HepG2 (cell line): ENCODE measurements around the gene KLC3. TPM values are rescaled to one million over a fixed set of nuclear protein-coding genes. Genes with fewer than 3 reads are reported as not detected.
A peak's percentile ranks its signal among the peaks of the same experiment; 100 is the strongest.

Source experiments
- ATAC-seq: fragments of 200-7000 bp; cut with Tn5 transposase; 3 replicates; pipeline ENCODE4 v1.9.1; 2020; ENCODE audit warnings: mild to moderate bottlenecking, moderate library complexity
- BruUV-seq: library from RNA; stranded (reverse); fragments of 400-500 nt; replicated peaks from 2 replicates; lab custom pipeline; 2021; lab: Mats Ljungman, UMichigan
- CTCF ChIA-PET: fragments of 300-600 bp; formaldehyde crosslinking; extraction: SDS; loops from one replicate; lab custom pipeline; 2021; ENCODE audit warnings: low total read pairs, inconsistent platforms, low intra/inter-chr PET ratio; lab: Yijun Ruan, JAX
- POLR2A ChIA-PET: fragments of 350-600 bp; sonication (Branson Sonifier 250); formaldehyde crosslinking; loops from one replicate; lab custom pipeline; 2020; ENCODE audit warnings: antibody characterized with exemption, inconsistent platforms; lab: Yijun Ruan, JAX
- DNase-seq: peaks from one replicate; pipeline ENCODE4 v3.0.0-alpha.2; 2015; ENCODE audit warnings: low spot score
- FAIRE-seq: peaks from 3 replicates; lab custom pipeline; 2011; peaks lifted over from hg19 to GRCh38; lab: Jason Lieb, UNC
- H2AFZ ChIP-seq: one replicate; pipeline ENCODE4 v1.6.1; 2011; ENCODE audit warnings: low read length, inconsistent platforms
- H3K27ac ChIP-seq: fragments of 300-600 bp; 3 replicates; pipeline ENCODE4 v1.8.0; 2011; ENCODE audit warnings: mixed run types, mild to moderate bottlenecking, mixed read lengths, low read length, inconsistent platforms; ENCODE audit not compliant: insufficient read depth; ENCODE audit errors: extremely low read length
- H3K27me3 ChIP-seq, 2 experiments: fragments of 200-600 bp in 1 of 2; 2 replicates in 1 of 2; 3 replicates in 1 of 2; pipeline versions ENCODE4 v1.6.0 to v1.8.0; 2011; ENCODE audit warnings: low read length in 2 of 2, mild to moderate bottlenecking in 2 of 2, moderate library complexity in 2 of 2, inconsistent platforms in 1 of 2; ENCODE audit not compliant: insufficient read depth in 2 of 2, control insufficient read depth in 1 of 2
- H3K36me3 ChIP-seq, 2 experiments: fragments of 200-600 bp in 1 of 2; replicated peaks in 1 of 2; 2 replicates in 1 of 2; 3 replicates in 1 of 2; pipeline versions ENCODE4 v1.5.1 to v1.8.0; 2011; ENCODE audit warnings: low read length in 2 of 2, inconsistent platforms in 1 of 2; ENCODE audit not compliant: insufficient read depth in 2 of 2, control insufficient read depth in 1 of 2
- H3K4me1 ChIP-seq: 2 replicates; pipeline ENCODE4 v1.5.1; 2012; ENCODE audit warnings: low read length, inconsistent platforms; ENCODE audit not compliant: insufficient read depth
- H3K4me2 ChIP-seq: 2 replicates; pipeline ENCODE4 v1.6.0; 2011; ENCODE audit warnings: low read depth, low read length, inconsistent platforms
- H3K4me3 ChIP-seq, 3 experiments: fragments of 200-600 bp in 1 of 3; sonication (generic), shearing (Covaris generic) in 1 of 3; replicated peaks in 1 of 3; 2 replicates each; pipeline ENCODE4 v1.5.1; 2011 to 2016; ENCODE audit warnings: low read length in 3 of 3, inconsistent platforms in 2 of 3, low read depth in 2 of 3, mild to moderate bottlenecking in 2 of 3, control low read depth in 1 of 3, mixed read lengths in 1 of 3; ENCODE audit not compliant: insufficient read depth in 1 of 3
- H3K79me2 ChIP-seq: one replicate; pipeline ENCODE4 v1.6.1; 2011; ENCODE audit warnings: low read length, inconsistent platforms; ENCODE audit not compliant: insufficient read depth
- H3K9ac ChIP-seq: 2 replicates; pipeline ENCODE4 v1.6.0; 2011; ENCODE audit warnings: mild to moderate bottlenecking, low read depth, low read length, inconsistent platforms; ENCODE audit not compliant: insufficient read depth
- H3K9me3 ChIP-seq: 2 replicates; pipeline ENCODE4 v1.5.1; 2012; ENCODE audit warnings: mild to moderate bottlenecking, low read length
- H4K20me1 ChIP-seq: 2 replicates; pipeline ENCODE4 v1.6.0; 2011; ENCODE audit warnings: inconsistent platforms, mild to moderate bottlenecking, low read length, moderate library complexity; ENCODE audit not compliant: insufficient read depth
- CCAR2 ChIP-seq: fragments of 200-400 bp; formaldehyde crosslinking; optimal IDR thresholded peaks from 2 replicates; pipeline ENCODE3; 2018; ENCODE audit warnings: low read depth, mild to moderate bottlenecking, low read length, moderate library complexity
- CEBPG ChIP-seq: IDR thresholded peaks from 2 replicates; pipeline ENCODE4 v1.6.1; 2016
- EP300 ChIP-seq, 3 experiments: sonication (generic) in 1 of 3; formaldehyde crosslinking in 1 of 3; IDR thresholded peaks; 2 replicates each; pipeline versions ENCODE4 v1.5.1 to v1.6.1; 2011 to 2020; ENCODE audit warnings: low read depth in 2 of 3, low read length in 2 of 3, borderline replicate concordance in 1 of 3, improper control_type of control experiment in 1 of 3, mild to moderate bottlenecking in 1 of 3, missing genetic modification reagents in 1 of 3, moderate library complexity in 1 of 3
- ESRRA ChIP-seq: sonication (generic); formaldehyde crosslinking; IDR thresholded peaks from 2 replicates; pipeline ENCODE4 v1.5.1; 2020; ENCODE audit warnings: mild to moderate bottlenecking, low read depth, missing genetic modification reagents
- SKI ChIP-seq: fragments of 450-650 bp; IDR thresholded peaks from one replicate; pipeline ENCODE4 v1.6.1; 2018; ENCODE audit warnings: mild to moderate bottlenecking; ENCODE audit not compliant: partially characterized antibody
- SP1 ChIP-seq, 2 experiments: fragments of 450-650 bp in 1 of 2; sonication (generic) in 1 of 2; formaldehyde crosslinking in 1 of 2; IDR thresholded peaks; 2 replicates each; pipeline versions ENCODE4 v1.4.0 to v1.6.1; 2016 to 2020; ENCODE audit warnings: missing genetic modification reagents in 1 of 2
- ZNF30 ChIP-seq: sonication (generic); formaldehyde crosslinking; IDR thresholded peaks from 2 replicates; pipeline ENCODE4 v1.5.0; 2020; ENCODE audit warnings: mild to moderate bottlenecking, missing genetic modification reagents
- ZNF646 ChIP-seq: sonication (generic); formaldehyde crosslinking; IDR thresholded peaks from 2 replicates; pipeline ENCODE4 v1.9.0; 2021; ENCODE audit warnings: mild to moderate bottlenecking, missing genetic modification reagents
- WGBS: methylation state at CpG from one replicate; pipeline ENCODE4 v1.1.6; 2017; ENCODE audit warnings: low lambda C conversion rate; 5-methylcytosine and 5-hydroxymethylcytosine counted together
- in situ Hi-C: cut with HindIII; loops from 2 replicates; pipeline ENCODE4 v1.10.0; 2017; ENCODE audit warnings: low pct_unique_long_range_greater_than_20kb; ENCODE audit not compliant: extremely low pct_ligation_motif_present
- intact Hi-C: fragments of 100-400 bp; cut with micrococcal nuclease; formaldehyde crosslinking; loops from one replicate; pipeline ENCODE4 v1.10.0; 2022; ENCODE audit not compliant: unreplicated experiment
- polyA plus RNA-seq, 8 experiments: library from polyadenylated mRNA; depleted of rRNA in 3 of 8; stranded (reverse) in 7 of 8; unstranded in 1 of 8; fragments of >200 nt; fragmentation: Illumina TruSeq in 4 of 8; extraction: Trizol in 4 of 8; gene quantifications; 2 replicates each; pipeline versions ENCODE4 v1.2.1 to v1.2.3, GENCODE V29; 2011 to 2016; ENCODE audit warnings: low read depth in 4 of 8, missing spikeins in 1 of 8, mixed read lengths in 1 of 8; ENCODE audit not compliant: insufficient read depth in 1 of 8
- total RNA-seq, 5 experiments: library from RNA; depleted of rRNA; stranded (reverse); fragments of >200 nt; fragmentation: Illumina TruSeq; extraction: Trizol; gene quantifications; 2 replicates each; pipeline ENCODE4 v1.2.3, GENCODE V29; 2016; ENCODE audit warnings: low read depth in 1 of 5

The KLC3 gene
- total and polyA plus RNA-seq, 2 of the 13 experiments (the other 11 are each of a cell fraction or from before 2014, with no cell fraction given), result 0.13 TPM; not detected in 1

- Histone ChIP-seq H3K79me2 (no peaks in the 10 kb centered on the region), H3K4me3 (no peak overlapping the region), H3K4me1 (peaks cover 25% of the 10 kb centered on the region), H3K36me3 (no peaks in the 10 kb centered on the region), H3K9ac (no peak overlapping the region), H3K4me2 (no peak overlapping the region), H3K9me3 (no peaks in the 10 kb centered on the region), H4K20me1 (no peaks in the 10 kb centered on the region), H3K27me3 (peaks cover 9 to 39% of the 10 kb centered on the region in 2 experiments; a peak in 4 of 5 replicates), H2AFZ (no peak overlapping the region), H3K27ac (no peak overlapping the region)
- intact Hi-C loops, result loop anchor here (2.0 kb wide), 2 partner anchors 89 to 175 kb away; partner anchors contain the start of gene MARK4
- no peak for TF ChIP-seq CEBPG
- no peak for TF ChIP-seq CCAR2
- no peak for TF ChIP-seq EP300 (IDR thresholded peaks at IDR 0.05; ENCODE audit: low read depth in 2 of 2, low read length in 2 of 2)
- no peak for TF ChIP-seq EP300 (CRISPR knock-in tag; IDR thresholded peaks at IDR 0.05; ENCODE audit: borderline replicate concordance)
- TF ChIP-seq SKI, result no peak
- no peak for TF ChIP-seq SP1 (IDR thresholded peaks at IDR 0.05)
- no peak for TF ChIP-seq SP1 (CRISPR knock-in tag; IDR thresholded peaks at IDR 0.05)
- ChIA-PET CTCF (interaction anchor here (2.9 kb wide), 1 partner anchor 139 kb away, joined by 18 read pairs; no protein-coding TSS in a partner anchor), POLR2A (no interaction called here)
- DNase-seq (no peak), FAIRE-seq (no peak), ATAC-seq (no peak)
- BruUV-seq, result no TSS peak
- in situ Hi-C loops, result loop anchor here (5.0 to 10.0 kb wide), 2 partner anchors 87 to 135 kb away; partner anchors contain the start of gene MARK4
- WGBS, result 63% methylated on average over 6 of the region's 6 CpGs
Measured at GRCh38 chr19:45339629-45340028, 921 bp upstream of the KLC3 start.

DNA sequence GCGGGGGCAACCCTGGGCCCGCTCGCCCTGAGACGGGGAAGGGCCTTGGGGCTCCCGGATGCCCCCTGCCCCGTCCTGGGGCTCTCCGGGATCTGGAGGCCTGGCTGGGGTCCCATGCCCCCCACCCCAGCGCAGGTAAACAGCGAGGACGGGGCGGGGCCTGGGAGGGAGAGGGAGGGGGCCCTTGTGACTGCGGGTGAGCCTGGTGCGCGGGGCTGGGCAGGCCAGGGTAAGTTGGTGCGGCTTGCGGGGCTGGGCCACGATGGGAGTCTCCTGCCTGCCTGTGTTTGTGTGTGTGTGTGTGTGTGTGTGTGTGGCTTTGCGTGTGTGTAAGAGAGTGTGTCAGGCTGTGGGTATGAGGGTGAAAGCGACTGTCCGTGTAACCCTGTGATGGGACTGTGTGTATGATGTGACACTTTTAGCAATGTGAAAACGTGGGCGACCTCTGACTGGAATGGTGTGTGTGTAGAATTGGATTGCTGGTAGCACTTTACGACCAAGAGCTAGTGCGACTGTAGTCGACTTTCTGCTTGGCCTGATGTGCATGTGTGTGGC is 426 bp downstream of the KLC3 start:
- Histone ChIP-seq H3K4me1 (peaks cover 22% of the 10 kb centered on the region), H4K20me1 (no peaks in the 10 kb centered on the region), H3K79me2 (no peaks in the 10 kb centered on the region), H3K4me2 (peak overlapping the region; percentile 58), H3K9ac (0 out of 2 replicates have a peak overlapping the region, but pooled peaks have one; percentile 39), H2AFZ (no peak overlapping the region), H3K27ac (no peak overlapping the region), H3K9me3 (no peaks in the 10 kb centered on the region), H3K27me3 (peaks cover 9 to 50% of the 10 kb centered on the region in 2 experiments), H3K36me3 (no peaks in the 10 kb centered on the region), H3K4me3 (peak overlapping the region; percentile 42 to 66 (median 49); a peak in 5 of 6 replicates)
- ATAC-seq (no peak), DNase-seq (no peak), FAIRE-seq (no peak)
- in situ Hi-C loops (loop anchor here (5.0 to 10.0 kb wide), 2 partner anchors 89 to 136 kb away; partner anchors contain the start of gene MARK4), intact Hi-C loops (no loop called here)
- BruUV-seq, result no TSS peak
- CTCF ChIA-PET, result no interaction called here
- POLR2A ChIA-PET, result no interaction called here
- 22% methylated on average over 18 of the region's 25 CpGs for WGBS
- TF ChIP-seq ZNF30 (CRISPR knock-in tag) (no peak), ESRRA (CRISPR knock-in tag) (no peak), ZNF646 (CRISPR knock-in tag) (peak; percentile 78)
